Uterus (tissue), 2 donors: ENCODE measurements around the gene NAV3.

Experiments used
- POLR2A ChIP-seq, 2 donors: fragments of 450-650 bp; IDR thresholded peaks; one replicate each; pipeline ENCODE4 v1.6.1; 2016; ENCODE audit warnings: antibody characterized with exemption in 2 of 2, mild to moderate bottlenecking in 1 of 2, moderate library complexity in 1 of 2
- TF ChIP-seq, protein P1 (sequence below), 4 experiments: fragments of 200-600 bp in 2 of 4; fragments of 450-650 bp in 2 of 4; sonication (generic) in 2 of 4; IDR thresholded peaks; one replicate each; pipeline ENCODE4 v1.5.1; 2016 to 2019; ENCODE audit warnings: antibody characterized with exemption in 4 of 4, mild to moderate bottlenecking in 2 of 4, moderate library complexity in 1 of 4

DNA sequence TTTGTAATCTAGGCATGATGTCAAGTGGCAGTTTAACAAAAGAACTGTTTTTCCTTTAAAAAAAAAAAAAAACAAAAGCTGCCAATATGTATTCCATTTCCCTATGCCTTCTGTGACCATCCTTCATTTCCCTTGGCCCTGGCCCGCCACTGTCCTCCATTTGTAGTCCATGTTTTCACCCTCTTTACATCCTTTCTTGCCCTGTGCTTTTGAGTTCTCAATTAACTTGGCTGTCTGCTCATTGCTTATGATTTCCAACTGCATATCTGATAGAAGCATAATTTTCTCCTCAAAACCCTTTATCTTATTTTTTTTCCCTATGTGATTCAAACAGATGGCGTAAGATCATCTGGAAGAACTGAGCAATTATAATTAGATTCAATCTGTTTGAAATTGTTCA lies 297.5 kb downstream of the NAV3 start:
- TF ChIP-seq, protein P1, sequence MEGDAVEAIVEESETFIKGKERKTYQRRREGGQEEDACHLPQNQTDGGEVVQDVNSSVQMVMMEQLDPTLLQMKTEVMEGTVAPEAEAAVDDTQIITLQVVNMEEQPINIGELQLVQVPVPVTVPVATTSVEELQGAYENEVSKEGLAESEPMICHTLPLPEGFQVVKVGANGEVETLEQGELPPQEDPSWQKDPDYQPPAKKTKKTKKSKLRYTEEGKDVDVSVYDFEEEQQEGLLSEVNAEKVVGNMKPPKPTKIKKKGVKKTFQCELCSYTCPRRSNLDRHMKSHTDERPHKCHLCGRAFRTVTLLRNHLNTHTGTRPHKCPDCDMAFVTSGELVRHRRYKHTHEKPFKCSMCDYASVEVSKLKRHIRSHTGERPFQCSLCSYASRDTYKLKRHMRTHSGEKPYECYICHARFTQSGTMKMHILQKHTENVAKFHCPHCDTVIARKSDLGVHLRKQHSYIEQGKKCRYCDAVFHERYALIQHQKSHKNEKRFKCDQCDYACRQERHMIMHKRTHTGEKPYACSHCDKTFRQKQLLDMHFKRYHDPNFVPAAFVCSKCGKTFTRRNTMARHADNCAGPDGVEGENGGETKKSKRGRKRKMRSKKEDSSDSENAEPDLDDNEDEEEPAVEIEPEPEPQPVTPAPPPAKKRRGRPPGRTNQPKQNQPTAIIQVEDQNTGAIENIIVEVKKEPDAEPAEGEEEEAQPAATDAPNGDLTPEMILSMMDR (IDR thresholded peaks at IDR 0.05), result no peak
- TF ChIP-seq POLR2A (IDR thresholded peaks at IDR 0.05), result no peak
